Upper lobe of right lung (tissue), 1 donor: ENCODE data around the gene FAM169A. TPM values are rescaled to one million over a fixed set of nuclear protein-coding genes. Genes with fewer than 3 reads are reported as not detected.
A peak's percentile ranks its signal among the peaks of the same experiment; 100 is the strongest.
"Not testable (repeated sequence)": the region's sequence is repeated elsewhere in the genome, so short reads cannot be mapped to it uniquely, and the experiment has no call there.

ENCODE experiments used
- ATAC-seq: fragments of 200-7000 bp; cut with Tn5 transposase; one replicate; pipeline ENCODE4 v1.9.1; 2020; ENCODE audit warnings: mild to moderate bottlenecking, moderate library complexity
- DNase-seq: peaks from one replicate; pipeline ENCODE4 v3.0.0-alpha.2; 2020
- H3K27ac ChIP-seq: fragments of 200-600 bp; one replicate; pipeline ENCODE4 v1.8.0; 2022
- H3K27me3 ChIP-seq: fragments of 200-600 bp; one replicate; pipeline ENCODE4 v1.8.0; 2022; ENCODE audit warnings: mild to moderate bottlenecking
- H3K36me3 ChIP-seq: fragments of 200-600 bp; one replicate; pipeline ENCODE4 v1.8.0; 2022
- H3K4me1 ChIP-seq: fragments of 200-600 bp; one replicate; pipeline ENCODE4 v1.8.0; 2022
- H3K4me3 ChIP-seq: fragments of 200-600 bp; one replicate; pipeline ENCODE4 v1.8.0; 2022; ENCODE audit warnings: mild to moderate bottlenecking
- H3K9me3 ChIP-seq: fragments of 200-600 bp; one replicate; pipeline ENCODE4 v1.8.0; 2022
- CTCF ChIP-seq: fragments of 200-600 bp; IDR thresholded peaks from one replicate; pipeline ENCODE4 v1.8.0; 2022; ENCODE audit warnings: antibody characterized with exemption
- intact Hi-C: fragments of 100-400 bp; cut with DNase I; formaldehyde crosslinking; loops from one replicate; pipeline ENCODE4 v1.11.0; 2022
- long read RNA-seq: library from polyadenylated mRNA; unstranded; transcript quantifications from one replicate; pipeline ENCODE4 v2.0.0, GENCODE V29; 2021
- total RNA-seq: library from RNA; stranded (reverse); fragmentation: NEBNext Ultra II Directional; extraction: Animal tissue kit (Norgen Biotek cat#: 25700); gene quantifications from one replicate; pipeline ENCODE4 v1.2.1, GENCODE V29; 2021
- donor health status: DM: no; HTN: yes; CAD: no; lungs with severe emphysema.

The FAM169A gene
- 0.84 TPM for total RNA-seq
- long read RNA-seq, result 0 reads

GRCh38 chr5:74865804-74866595 lies at the start of gene FAM169A:
TSS of gene FAM169A (minus strand) at chr5:74866387. CDS start at chr5:74841676, 24,711 bp downstream.
- no peak for TF ChIP-seq CTCF
- DNase-seq, result peak; percentile 70

GRCh38 chr5:74915488-74915887 lies 49.3 kb upstream of the FAM169A start:
- no peak for DNase-seq
- Histone ChIP-seq H3K9me3 (no peaks in the 10 kb centered on the region), H3K27me3 (peaks cover 4% of the 10 kb centered on the region), H3K4me1 (no peaks in the 10 kb centered on the region), H3K27ac (no peak overlapping the region), H3K4me3 (no peak overlapping the region), H3K36me3 (no peaks in the 10 kb centered on the region)
- no peak for TF ChIP-seq CTCF
- intact Hi-C loops, result no loop called here
- no peak for ATAC-seq

More at GRCh38 chr5:74865804-74866595, at the start of gene FAM169A:
- no peak within 1 kb of the TSS for H3K27ac ChIP-seq
- H3K36me3 ChIP-seq, result no peaks in the 10 kb centered on the region
- peaks cover 39% of the 10 kb centered on the region for H3K27me3 ChIP-seq
- no peaks in the 10 kb centered on the region for H3K4me1 ChIP-seq
- H3K4me3 ChIP-seq, result peak within 1 kb of the TSS; percentile 45
- peak; percentile 82 for ATAC-seq
- intact Hi-C loops, result no loop called here
- H3K9me3 ChIP-seq, result no peaks in the 10 kb centered on the region

- H3K36me3 ChIP-seq, H3K9me3 ChIP-seq, H3K4me1 ChIP-seq, ATAC-seq, H3K27me3 ChIP-seq, DNase-seq, H3K27ac ChIP-seq, intact Hi-C loops, H3K4me3 ChIP-seq: not testable (repeated sequence)
Measured at GRCh38 chr5:74911421-74911820, 45.2 kb upstream of the FAM169A start.

GRCh38 chr5:74909888-74910287 lies 43.7 kb upstream of the FAM169A start:
- H3K4me3 ChIP-seq, intact Hi-C loops, H3K9me3 ChIP-seq, H3K27me3 ChIP-seq, ATAC-seq, H3K27ac ChIP-seq, H3K4me1 ChIP-seq, H3K36me3 ChIP-seq, DNase-seq: not testable (repeated sequence)

GRCh38 chr5:74908237-74908636 lies 42.0 kb upstream of the FAM169A start:
- H3K27me3 ChIP-seq, H3K9me3 ChIP-seq, H3K4me1 ChIP-seq, H3K27ac ChIP-seq, ATAC-seq, DNase-seq, H3K4me3 ChIP-seq, H3K36me3 ChIP-seq, intact Hi-C loops: not testable (repeated sequence)

GRCh38 chr5:74904713-74905112 lies 38.5 kb upstream of the FAM169A start:
- DNase-seq, H3K36me3 ChIP-seq, H3K9me3 ChIP-seq, ATAC-seq, H3K27me3 ChIP-seq, H3K27ac ChIP-seq, H3K4me1 ChIP-seq, intact Hi-C loops, H3K4me3 ChIP-seq: not testable (repeated sequence)

GRCh38 chr5:74903165-74903787 lies 37.1 kb upstream of the FAM169A start:
- intact Hi-C loops, result no loop called here

More at GRCh38 chr5:74903165-74903787, 37.1 kb upstream of the FAM169A start:
- no peaks in the 10 kb centered on the region for H3K9me3 ChIP-seq
- no peak overlapping the region for H3K27ac ChIP-seq
- H3K4me3 ChIP-seq, result no peak overlapping the region
- peak; percentile 77 for DNase-seq
- ATAC-seq, result peak; percentile 100
- no peaks in the 10 kb centered on the region for H3K27me3 ChIP-seq
- H3K4me1 ChIP-seq, result no peaks in the 10 kb centered on the region
- peak; percentile 49 for TF ChIP-seq CTCF
- no peaks in the 10 kb centered on the region for H3K36me3 ChIP-seq
